ENCODE results near the gene CEP57L1.
A peak's percentile ranks its signal among the peaks of the same experiment; 100 is the strongest.

Gene CEP57L1

DNA sequence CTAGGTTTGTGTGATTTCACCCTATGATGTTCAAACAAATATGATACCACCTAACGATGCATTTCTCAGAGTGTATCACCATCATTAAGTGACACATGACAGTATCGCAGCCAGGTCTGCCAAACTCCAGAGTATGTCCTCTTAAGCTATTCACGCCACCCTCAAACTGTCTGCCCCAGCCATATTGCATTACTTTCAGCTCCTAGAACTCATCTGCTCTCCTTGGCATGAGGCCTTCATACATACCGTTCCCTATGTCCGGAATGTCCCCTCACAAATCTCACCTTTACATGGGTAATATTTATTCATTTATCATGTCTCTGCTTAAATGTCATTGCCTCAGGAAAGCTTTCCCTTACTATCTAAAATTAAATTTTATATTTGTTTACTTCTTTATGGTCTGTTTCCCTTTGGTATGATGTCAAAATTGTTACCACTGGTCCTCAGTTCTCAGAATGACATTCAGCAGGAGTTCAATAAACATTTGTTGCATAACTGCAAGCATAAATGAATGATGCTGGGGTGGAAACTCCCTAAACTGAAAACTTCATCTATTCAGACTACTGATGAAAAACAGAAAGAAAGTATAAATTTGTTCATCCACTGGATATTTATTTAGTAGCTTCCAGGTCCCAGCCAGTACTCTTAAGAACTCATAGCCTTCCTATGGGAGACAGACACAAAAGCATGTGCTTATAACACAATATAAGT, 3.8 kb upstream of the CEP57L1 start:
- in situ Hi-C loops (cut with HindIII; ENCODE audit: low sequenced_read_pairs) = no loop called here
- no peak for DNase-seq (ENCODE audit: low read depth, low spot score)
- no peak for TF ChIP-seq CTCF (IDR thresholded peaks at IDR 0.05; ENCODE audit: low read depth, low read length)
- H3K4me3 ChIP-seq (ENCODE audit: low read depth, low read length) = no peak overlapping the region

GRCh38 chr6:109092074-109092473, 3.2 kb upstream of the CEP57L1 start:
- no peak for TF ChIP-seq CTCF (IDR thresholded peaks at IDR 0.05; ENCODE audit: low read depth, low read length)
- in situ Hi-C loops (cut with HindIII; ENCODE audit: low sequenced_read_pairs) = no loop called here
- H3K4me3 ChIP-seq (ENCODE audit: low read depth, low read length) = peak overlapping the region; percentile 69
- no peak for DNase-seq (ENCODE audit: low read depth, low spot score)

- DNase-seq (ENCODE audit: low read depth, low spot score) = peak; percentile 31
- no peak for TF ChIP-seq CTCF (IDR thresholded peaks at IDR 0.05; ENCODE audit: low read depth, low read length)
- H3K4me3 ChIP-seq (ENCODE audit: low read depth, low read length) = peak overlapping the region; percentile 69
- in situ Hi-C loops (cut with HindIII; ENCODE audit: low sequenced_read_pairs) = no loop called here
These were observed 1.4 kb upstream of the CEP57L1 start for GRCh38 chr6:109093732-109094415.

GRCh38 chr6:109094416-109095035, 781 bp upstream of the CEP57L1 start, which contains the start of gene SESN1:
Gene SESN1 (minus strand): TSS chr6:109094846. CDS start chr6:109094073, 773 bp downstream.
- TF ChIP-seq CTCF (IDR thresholded peaks at IDR 0.05; ENCODE audit: low read depth, low read length) = no peak
- H3K4me3 ChIP-seq (ENCODE audit: low read depth, low read length) = peak within 1 kb of the TSS; percentile 69
- DNase-seq (ENCODE audit: low read depth, low spot score) = peak; percentile 94
- in situ Hi-C loops (cut with HindIII; ENCODE audit: low sequenced_read_pairs) = no loop called here

GRCh38 chr6:109095835-109096084, 453 bp downstream of the CEP57L1 start:
- peak overlapping the region; percentile 69 for H3K4me3 ChIP-seq (ENCODE audit: low read depth, low read length)
- TF ChIP-seq CTCF (IDR thresholded peaks at IDR 0.05; ENCODE audit: low read depth, low read length) = no peak
- in situ Hi-C loops (cut with HindIII; ENCODE audit: low sequenced_read_pairs) = no loop called here
- DNase-seq (ENCODE audit: low read depth, low spot score) = no peak

DNA sequence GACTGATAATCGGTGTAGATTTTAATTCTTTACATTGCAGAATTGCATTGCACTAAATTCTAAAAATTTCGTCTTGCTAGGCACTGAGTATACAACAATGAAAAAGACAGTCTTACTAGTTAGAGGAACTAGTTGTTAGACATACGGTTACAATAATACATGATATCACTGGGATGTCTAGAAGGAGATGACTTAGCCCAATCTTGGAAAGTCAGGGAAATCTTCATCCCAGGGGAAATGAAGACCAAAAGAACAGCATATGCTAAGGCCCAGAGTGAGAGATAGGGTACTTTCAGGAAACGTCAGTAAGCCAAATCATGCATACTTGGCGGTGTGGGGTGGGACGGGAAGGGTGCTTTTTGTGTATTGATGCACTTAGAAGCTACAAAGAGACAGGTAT, 901 bp downstream of the CEP57L1 start:
- no peak for TF ChIP-seq CTCF (IDR thresholded peaks at IDR 0.05; ENCODE audit: low read depth, low read length)
- H3K4me3 ChIP-seq (ENCODE audit: low read depth, low read length) = peak overlapping the region; percentile 69
- in situ Hi-C loops (cut with HindIII; ENCODE audit: low sequenced_read_pairs) = no loop called here
- DNase-seq (ENCODE audit: low read depth, low spot score) = no peak

Measured in astrocyte of the spinal cord (primary cell).